ENCODE results near the gene FUT7. TPM values are rescaled to one million over a fixed set of nuclear protein-coding genes. Genes with fewer than 3 reads are reported as not detected.

The FUT7 gene
- total and polyA plus RNA-seq, 2 of the 8 experiments (the other 6 are each of a cell fraction or from before 2014, with no cell fraction given): not detected

DNA sequence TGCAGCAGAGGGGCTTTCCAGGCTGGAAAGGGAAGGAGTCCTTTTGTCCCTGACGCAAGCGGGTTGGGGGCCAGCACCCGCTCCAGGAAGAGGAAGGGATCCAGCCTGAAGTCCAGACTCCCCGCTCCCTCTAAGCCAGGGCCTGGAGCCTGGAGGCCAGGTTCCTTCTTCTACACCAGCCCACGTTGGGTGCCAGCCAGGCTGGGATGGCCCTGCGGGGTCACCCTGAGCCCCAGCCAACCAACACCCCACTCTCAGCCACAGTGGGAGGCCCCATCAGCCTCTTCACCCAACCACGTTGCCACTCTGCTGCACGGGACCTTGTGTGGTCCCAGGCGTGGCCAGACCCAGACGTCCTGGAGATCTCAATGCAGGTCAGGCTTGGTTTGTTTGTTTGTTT, 970 bp upstream of the FUT7 start (continued):
- TF ChIP-seq, protein P1, sequence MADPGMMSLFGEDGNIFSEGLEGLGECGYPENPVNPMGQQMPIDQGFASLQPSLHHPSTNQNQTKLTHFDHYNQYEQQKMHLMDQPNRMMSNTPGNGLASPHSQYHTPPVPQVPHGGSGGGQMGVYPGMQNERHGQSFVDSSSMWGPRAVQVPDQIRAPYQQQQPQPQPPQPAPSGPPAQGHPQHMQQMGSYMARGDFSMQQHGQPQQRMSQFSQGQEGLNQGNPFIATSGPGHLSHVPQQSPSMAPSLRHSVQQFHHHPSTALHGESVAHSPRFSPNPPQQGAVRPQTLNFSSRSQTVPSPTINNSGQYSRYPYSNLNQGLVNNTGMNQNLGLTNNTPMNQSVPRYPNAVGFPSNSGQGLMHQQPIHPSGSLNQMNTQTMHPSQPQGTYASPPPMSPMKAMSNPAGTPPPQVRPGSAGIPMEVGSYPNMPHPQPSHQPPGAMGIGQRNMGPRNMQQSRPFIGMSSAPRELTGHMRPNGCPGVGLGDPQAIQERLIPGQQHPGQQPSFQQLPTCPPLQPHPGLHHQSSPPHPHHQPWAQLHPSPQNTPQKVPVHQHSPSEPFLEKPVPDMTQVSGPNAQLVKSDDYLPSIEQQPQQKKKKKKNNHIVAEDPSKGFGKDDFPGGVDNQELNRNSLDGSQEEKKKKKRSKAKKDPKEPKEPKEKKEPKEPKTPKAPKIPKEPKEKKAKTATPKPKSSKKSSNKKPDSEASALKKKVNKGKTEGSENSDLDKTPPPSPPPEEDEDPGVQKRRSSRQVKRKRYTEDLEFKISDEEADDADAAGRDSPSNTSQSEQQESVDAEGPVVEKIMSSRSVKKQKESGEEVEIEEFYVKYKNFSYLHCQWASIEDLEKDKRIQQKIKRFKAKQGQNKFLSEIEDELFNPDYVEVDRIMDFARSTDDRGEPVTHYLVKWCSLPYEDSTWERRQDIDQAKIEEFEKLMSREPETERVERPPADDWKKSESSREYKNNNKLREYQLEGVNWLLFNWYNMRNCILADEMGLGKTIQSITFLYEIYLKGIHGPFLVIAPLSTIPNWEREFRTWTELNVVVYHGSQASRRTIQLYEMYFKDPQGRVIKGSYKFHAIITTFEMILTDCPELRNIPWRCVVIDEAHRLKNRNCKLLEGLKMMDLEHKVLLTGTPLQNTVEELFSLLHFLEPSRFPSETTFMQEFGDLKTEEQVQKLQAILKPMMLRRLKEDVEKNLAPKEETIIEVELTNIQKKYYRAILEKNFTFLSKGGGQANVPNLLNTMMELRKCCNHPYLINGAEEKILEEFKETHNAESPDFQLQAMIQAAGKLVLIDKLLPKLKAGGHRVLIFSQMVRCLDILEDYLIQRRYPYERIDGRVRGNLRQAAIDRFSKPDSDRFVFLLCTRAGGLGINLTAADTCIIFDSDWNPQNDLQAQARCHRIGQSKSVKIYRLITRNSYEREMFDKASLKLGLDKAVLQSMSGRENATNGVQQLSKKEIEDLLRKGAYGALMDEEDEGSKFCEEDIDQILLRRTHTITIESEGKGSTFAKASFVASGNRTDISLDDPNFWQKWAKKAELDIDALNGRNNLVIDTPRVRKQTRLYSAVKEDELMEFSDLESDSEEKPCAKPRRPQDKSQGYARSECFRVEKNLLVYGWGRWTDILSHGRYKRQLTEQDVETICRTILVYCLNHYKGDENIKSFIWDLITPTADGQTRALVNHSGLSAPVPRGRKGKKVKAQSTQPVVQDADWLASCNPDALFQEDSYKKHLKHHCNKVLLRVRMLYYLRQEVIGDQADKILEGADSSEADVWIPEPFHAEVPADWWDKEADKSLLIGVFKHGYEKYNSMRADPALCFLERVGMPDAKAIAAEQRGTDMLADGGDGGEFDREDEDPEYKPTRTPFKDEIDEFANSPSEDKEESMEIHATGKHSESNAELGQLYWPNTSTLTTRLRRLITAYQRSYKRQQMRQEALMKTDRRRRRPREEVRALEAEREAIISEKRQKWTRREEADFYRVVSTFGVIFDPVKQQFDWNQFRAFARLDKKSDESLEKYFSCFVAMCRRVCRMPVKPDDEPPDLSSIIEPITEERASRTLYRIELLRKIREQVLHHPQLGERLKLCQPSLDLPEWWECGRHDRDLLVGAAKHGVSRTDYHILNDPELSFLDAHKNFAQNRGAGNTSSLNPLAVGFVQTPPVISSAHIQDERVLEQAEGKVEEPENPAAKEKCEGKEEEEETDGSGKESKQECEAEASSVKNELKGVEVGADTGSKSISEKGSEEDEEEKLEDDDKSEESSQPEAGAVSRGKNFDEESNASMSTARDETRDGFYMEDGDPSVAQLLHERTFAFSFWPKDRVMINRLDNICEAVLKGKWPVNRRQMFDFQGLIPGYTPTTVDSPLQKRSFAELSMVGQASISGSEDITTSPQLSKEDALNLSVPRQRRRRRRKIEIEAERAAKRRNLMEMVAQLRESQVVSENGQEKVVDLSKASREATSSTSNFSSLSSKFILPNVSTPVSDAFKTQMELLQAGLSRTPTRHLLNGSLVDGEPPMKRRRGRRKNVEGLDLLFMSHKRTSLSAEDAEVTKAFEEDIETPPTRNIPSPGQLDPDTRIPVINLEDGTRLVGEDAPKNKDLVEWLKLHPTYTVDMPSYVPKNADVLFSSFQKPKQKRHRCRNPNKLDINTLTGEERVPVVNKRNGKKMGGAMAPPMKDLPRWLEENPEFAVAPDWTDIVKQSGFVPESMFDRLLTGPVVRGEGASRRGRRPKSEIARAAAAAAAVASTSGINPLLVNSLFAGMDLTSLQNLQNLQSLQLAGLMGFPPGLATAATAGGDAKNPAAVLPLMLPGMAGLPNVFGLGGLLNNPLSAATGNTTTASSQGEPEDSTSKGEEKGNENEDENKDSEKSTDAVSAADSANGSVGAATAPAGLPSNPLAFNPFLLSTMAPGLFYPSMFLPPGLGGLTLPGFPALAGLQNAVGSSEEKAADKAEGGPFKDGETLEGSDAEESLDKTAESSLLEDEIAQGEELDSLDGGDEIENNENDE (IDR thresholded peaks at IDR 0.05; ENCODE audit: insufficient replicate concordance, low read length): no peak
